Measurements from ENCODE around the gene STK32C.
"Not testable (repeated sequence)": the region's sequence is repeated elsewhere in the genome, so short reads cannot be mapped to it uniquely, and the experiment has no call there.

Gene STK32C

GRCh38 chr10:132230557-132231210, 77.1 kb downstream of the STK32C start:
- DNase-seq: no peak
- intact Hi-C loops (cut with DNase I): no loop called here

- intact Hi-C loops (cut with DNase I): no loop called here
- DNase-seq: no peak
These were observed 77.8 kb downstream of the STK32C start for GRCh38 chr10:132229834-132230556.

GRCh38 chr10:132229096-132229495, 78.7 kb downstream of the STK32C start:
- no peak for DNase-seq
- intact Hi-C loops (cut with DNase I): no loop called here

GRCh38 chr10:132228616-132229015, 79.1 kb downstream of the STK32C start:
- DNase-seq: no peak
- intact Hi-C loops (cut with DNase I): no loop called here

GRCh38 chr10:132227851-132228390, 79.8 kb downstream of the STK32C start:
- intact Hi-C loops (cut with DNase I): no loop called here
- no peak for DNase-seq

GRCh38 chr10:132226586-132227405, 81.0 kb downstream of the STK32C start:
- intact Hi-C loops (cut with DNase I): no loop called here
- DNase-seq: no peak

- intact Hi-C loops (cut with DNase I): no loop called here
These were observed 81.9 kb downstream of the STK32C start for GRCh38 chr10:132225849-132226205.

GRCh38 chr10:132225073-132225848, 82.5 kb downstream of the STK32C start:
- intact Hi-C loops (cut with DNase I): no loop called here
- peak in 7 of 42 donors; percentile 41 to 74 (median 58) for DNase-seq

More at GRCh38 chr10:132225849-132226205, 81.9 kb downstream of the STK32C start:
- no peak for DNase-seq

GRCh38 chr10:132224343-132225072, 83.2 kb downstream of the STK32C start:
- no peak for DNase-seq
- intact Hi-C loops (cut with DNase I): loop anchor here (5.0 kb wide), 2 partner anchors 128 to 228 kb away; no protein-coding TSS in a partner anchor

GRCh38 chr10:132223611-132224342, 84.0 kb downstream of the STK32C start:
- intact Hi-C loops (cut with DNase I): loop anchor here (5.0 kb wide), 2 partner anchors 129 to 229 kb away; no protein-coding TSS in a partner anchor
- no peak for DNase-seq

GRCh38 chr10:132223156-132223590, 84.6 kb downstream of the STK32C start:
- intact Hi-C loops (cut with DNase I): loop anchor here (5.0 kb wide), 2 partner anchors 129 to 229 kb away; no protein-coding TSS in a partner anchor
- peak; percentile 68 to 92 (median 85) for DNase-seq

- intact Hi-C loops (cut with DNase I): loop anchor here (5.0 kb wide), 2 partner anchors 130 to 230 kb away; no protein-coding TSS in a partner anchor
- no peak for DNase-seq
These were observed 85.0 kb downstream of the STK32C start for GRCh38 chr10:132222726-132223125.

GRCh38 chr10:132220996-132221395, 86.8 kb downstream of the STK32C start:
- intact Hi-C loops (cut with DNase I): loop anchor here (5.0 kb wide), 2 partner anchors 131 to 231 kb away; no protein-coding TSS in a partner anchor

GRCh38 chr10:132220061-132220460, 87.7 kb downstream of the STK32C start:
- intact Hi-C loops (cut with DNase I): loop anchor here (5.0 kb wide), 2 partner anchors 132 to 232 kb away; no protein-coding TSS in a partner anchor

More at GRCh38 chr10:132220996-132221395, 86.8 kb downstream of the STK32C start:
- not testable (repeated sequence) for DNase-seq

GRCh38 chr10:132219486-132219885, 88.3 kb downstream of the STK32C start:
- DNase-seq: no peak
- intact Hi-C loops (cut with DNase I): no loop called here

More at GRCh38 chr10:132220061-132220460, 87.7 kb downstream of the STK32C start:
- DNase-seq: no peak

GRCh38 chr10:132216441-132216840, 91.3 kb downstream of the STK32C start:
- intact Hi-C loops (cut with DNase I); DNase-seq: not testable (repeated sequence)

GRCh38 chr10:132213917-132214316, 93.8 kb downstream of the STK32C start:
- peak in 1 of 42 donors; percentile 3 for DNase-seq
- intact Hi-C loops (cut with DNase I): no loop called here
